Mucosa of stomach (tissue), 1 donor: Measurements from ENCODE around the gene ELF5.

Source experiments
- H3K27me3 ChIP-seq: one replicate; pipeline ENCODE4 v1.7.0; 2013; ENCODE audit warnings: mild to moderate bottlenecking, low read length; ENCODE audit not compliant: control insufficient read depth, insufficient read depth
- H3K36me3 ChIP-seq: one replicate; pipeline ENCODE4 v1.7.0; 2013; ENCODE audit warnings: low read length; ENCODE audit not compliant: control insufficient read depth, insufficient read depth
- H3K4me1 ChIP-seq: one replicate; pipeline ENCODE4 v1.7.0; 2013; ENCODE audit warnings: mild to moderate bottlenecking, low read length; ENCODE audit not compliant: control insufficient read depth, insufficient read depth
- H3K4me3 ChIP-seq: one replicate; pipeline ENCODE4 v1.7.0; 2013; ENCODE audit warnings: low read length
- H3K9ac ChIP-seq: one replicate; pipeline ENCODE4 v1.7.0; 2013; ENCODE audit warnings: mild to moderate bottlenecking, low read length, moderate library complexity
- H3K9me3 ChIP-seq: one replicate; pipeline ENCODE4 v1.7.0; 2013; ENCODE audit warnings: mild to moderate bottlenecking, low read length, moderate library complexity; ENCODE audit not compliant: control insufficient read depth
- donor health status: Pancreatic carcinoma.

ELF5 gene

GRCh38 chr11:34519595-34520235 lies 6.1 kb upstream of the ELF5 start:
- H3K4me1 ChIP-seq = no peaks in the 10 kb centered on the region
- H3K9ac ChIP-seq = no peak overlapping the region
- H3K9me3 ChIP-seq = no peaks in the 10 kb centered on the region
- H3K4me3 ChIP-seq = no peak overlapping the region
- no peaks in the 10 kb centered on the region for H3K36me3 ChIP-seq
- H3K27me3 ChIP-seq = no peaks in the 10 kb centered on the region

DNA sequence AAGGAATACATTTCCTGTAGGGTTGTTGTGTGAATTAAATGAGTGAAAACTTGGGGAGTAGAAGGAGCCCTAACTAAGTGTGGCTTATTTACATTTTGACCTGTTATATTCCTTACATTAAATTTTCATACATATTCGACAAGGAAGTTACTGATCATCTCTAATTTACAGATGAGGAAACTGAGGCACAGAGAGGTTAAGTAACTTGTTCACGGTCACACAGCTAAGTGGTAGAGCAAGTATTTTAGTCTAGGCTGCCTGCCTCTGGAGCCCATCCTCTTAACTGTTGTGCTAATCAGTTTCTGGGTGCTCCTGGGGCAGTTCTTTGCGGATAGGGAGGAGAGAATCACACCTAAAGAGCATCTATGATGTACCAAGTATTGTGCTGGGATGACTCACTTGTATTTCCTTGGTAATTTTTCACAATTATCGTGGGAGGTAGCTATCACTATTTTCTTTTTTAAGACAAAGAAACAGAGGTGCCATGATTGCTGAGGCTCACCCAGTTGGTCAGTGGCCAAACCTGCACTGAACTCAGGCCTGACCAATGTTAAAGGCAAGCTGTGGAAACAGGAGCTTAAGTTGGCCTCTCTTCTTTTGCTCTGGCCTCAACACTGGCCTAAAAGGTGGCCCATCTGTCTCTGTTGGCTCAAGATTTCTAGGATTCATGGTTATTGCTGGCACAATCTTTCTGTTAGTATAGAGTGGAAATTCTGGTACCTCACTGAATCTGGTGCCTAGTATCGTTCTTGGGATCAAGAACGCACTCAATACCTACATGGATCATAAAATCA lies 2.9 kb upstream of the ELF5 start:
- H3K4me1 ChIP-seq = peaks cover 11% of the 10 kb centered on the region
- no peaks in the 10 kb centered on the region for H3K9me3 ChIP-seq
- H3K27me3 ChIP-seq = no peaks in the 10 kb centered on the region
- no peaks in the 10 kb centered on the region for H3K36me3 ChIP-seq
- no peak overlapping the region for H3K9ac ChIP-seq
- no peak overlapping the region for H3K4me3 ChIP-seq

GRCh38 chr11:34514597-34514996 lies 1.0 kb upstream of the ELF5 start:
- no peak overlapping the region for H3K9ac ChIP-seq
- no peaks in the 10 kb centered on the region for H3K9me3 ChIP-seq

DNA sequence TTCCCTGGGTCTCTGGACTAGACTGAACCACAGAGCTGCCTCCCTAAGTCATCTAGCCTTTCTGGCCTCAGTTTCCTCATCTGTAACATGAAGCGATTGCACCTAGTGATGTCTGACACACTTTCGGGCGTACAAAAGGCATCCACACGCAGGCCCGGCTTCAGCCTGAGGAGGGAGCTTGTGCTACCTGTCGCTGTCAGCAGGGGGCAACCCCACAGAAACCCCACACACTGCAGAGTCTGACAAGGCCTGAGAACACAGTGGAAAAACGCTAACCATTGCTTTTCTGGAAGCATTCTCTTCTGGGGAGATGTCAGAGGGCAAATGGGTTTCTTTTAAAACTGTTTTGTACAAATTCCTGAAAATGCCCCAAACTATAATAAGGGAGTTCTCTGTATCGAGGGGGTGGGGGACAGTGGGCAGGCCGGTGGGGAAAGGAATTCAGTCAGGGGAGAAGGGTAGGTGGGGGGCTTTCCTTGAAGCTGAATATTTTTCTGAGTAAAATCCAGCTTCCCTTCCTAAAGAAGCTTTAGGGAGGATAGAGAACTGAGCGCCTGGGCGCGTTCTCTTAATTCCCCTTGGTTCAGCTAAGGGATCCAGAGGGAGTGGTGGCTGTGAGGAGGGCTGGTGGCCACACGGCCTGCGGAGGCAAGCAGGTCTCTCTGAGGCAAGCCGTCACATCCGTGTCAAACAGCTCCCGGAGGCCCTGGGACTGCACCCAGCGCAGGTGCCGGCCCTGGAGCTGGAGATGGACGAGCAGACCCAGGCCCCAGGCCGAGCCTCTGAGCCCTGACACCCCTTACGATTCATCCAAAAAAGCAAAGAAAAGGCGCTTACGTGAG lies 533 bp downstream of the ELF5 start:
- H3K27me3 ChIP-seq = no peaks in the 10 kb centered on the region
- no peaks in the 10 kb centered on the region for H3K36me3 ChIP-seq
- H3K9me3 ChIP-seq = no peaks in the 10 kb centered on the region
- no peak overlapping the region for H3K4me3 ChIP-seq
- peak overlapping the region; percentile 13 for H3K9ac ChIP-seq
- peaks cover 11% of the 10 kb centered on the region for H3K4me1 ChIP-seq

More at GRCh38 chr11:34514597-34514996, 1.0 kb upstream of the ELF5 start:
- no peaks in the 10 kb centered on the region for H3K27me3 ChIP-seq
- no peak overlapping the region for H3K4me3 ChIP-seq
- H3K4me1 ChIP-seq = peaks cover 11% of the 10 kb centered on the region
- H3K36me3 ChIP-seq = no peaks in the 10 kb centered on the region

- H3K36me3 ChIP-seq = no peaks in the 10 kb centered on the region
- H3K9ac ChIP-seq = no peak overlapping the region
These were observed 2.9 kb downstream of the ELF5 start for GRCh38 chr11:34510673-34511072.

DNA sequence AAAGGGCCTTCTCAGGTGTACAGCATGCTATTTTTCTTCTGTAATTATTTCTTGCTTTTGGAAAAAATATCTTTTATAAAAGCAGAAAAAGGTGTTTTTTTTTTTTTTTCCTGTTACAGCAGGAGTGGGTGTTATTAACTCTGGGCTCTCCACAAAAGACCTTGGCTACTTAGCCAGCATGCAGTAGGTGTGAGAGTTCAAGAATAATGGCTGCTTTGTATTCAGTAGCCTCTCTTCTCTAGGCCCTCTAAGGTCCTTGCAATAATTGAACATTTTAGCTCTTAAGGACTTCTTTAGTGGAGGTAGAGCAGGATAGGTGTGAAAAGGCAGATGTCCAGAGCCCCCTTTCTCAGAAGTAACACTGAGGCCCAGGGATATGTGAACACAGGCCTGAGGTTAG lies 3.4 kb downstream of the ELF5 start:
- Histone ChIP-seq H3K27me3 (no peaks in the 10 kb centered on the region), H3K4me3 (no peak overlapping the region), H3K36me3 (no peaks in the 10 kb centered on the region), H3K9me3 (no peaks in the 10 kb centered on the region), H3K9ac (no peak overlapping the region), H3K4me1 (peaks cover 11% of the 10 kb centered on the region)

More at GRCh38 chr11:34510673-34511072, 2.9 kb downstream of the ELF5 start:
- Histone ChIP-seq H3K4me1 (peaks cover 11% of the 10 kb centered on the region), H3K27me3 (no peaks in the 10 kb centered on the region), H3K4me3 (no peak overlapping the region), H3K9me3 (no peaks in the 10 kb centered on the region)

DNA sequence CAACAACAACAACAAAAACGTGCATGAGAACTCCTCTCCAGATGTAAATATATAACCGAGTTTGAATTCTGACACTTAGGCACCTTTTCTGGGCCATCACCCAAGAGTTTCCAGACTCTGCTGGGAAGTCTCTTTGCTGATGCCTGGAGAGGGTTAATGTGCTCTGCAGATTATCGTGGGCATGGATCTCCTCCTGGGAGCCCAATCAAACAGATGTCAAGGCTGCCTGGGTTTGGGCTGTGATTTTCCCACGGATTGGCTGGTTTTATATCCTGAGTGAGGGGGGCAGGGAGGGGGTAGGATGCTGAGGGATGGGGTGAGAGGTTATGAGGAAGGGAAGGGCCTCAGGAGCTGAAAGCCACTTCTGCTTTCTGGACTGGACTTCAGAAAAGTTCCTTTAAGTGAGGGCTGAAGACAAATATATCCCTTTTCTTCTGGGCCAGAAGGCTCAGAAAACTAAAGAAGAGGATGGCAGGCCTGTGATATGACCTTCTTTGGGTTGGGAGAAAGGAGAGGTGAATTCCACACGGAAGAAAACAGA lies 4.2 kb downstream of the ELF5 start:
- no peak overlapping the region for H3K4me3 ChIP-seq
- no peaks in the 10 kb centered on the region for H3K9me3 ChIP-seq
- no peaks in the 10 kb centered on the region for H3K27me3 ChIP-seq
- H3K4me1 ChIP-seq = peaks cover 11% of the 10 kb centered on the region
- H3K36me3 ChIP-seq = no peaks in the 10 kb centered on the region
- no peak overlapping the region for H3K9ac ChIP-seq

DNA sequence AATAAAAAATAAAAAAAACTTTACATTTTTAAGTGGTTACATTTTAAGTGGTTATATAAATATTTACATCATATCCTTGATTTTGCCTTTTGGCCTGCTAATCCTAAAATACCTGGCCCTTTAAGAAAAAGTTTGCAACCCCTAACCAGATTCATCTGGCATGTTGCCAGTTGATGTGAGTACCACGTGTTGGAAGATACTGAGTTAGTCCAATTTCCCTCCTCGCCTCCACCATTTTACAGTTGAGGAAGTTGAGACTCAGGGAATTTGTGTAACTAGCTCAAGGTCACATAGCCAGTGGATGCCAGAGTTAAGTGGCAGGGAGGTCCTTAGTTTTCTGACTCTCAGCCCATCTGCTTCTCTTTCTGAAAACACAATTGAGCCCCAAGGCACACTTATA lies 5.1 kb downstream of the ELF5 start:
- Histone ChIP-seq H3K9me3 (no peaks in the 10 kb centered on the region), H3K36me3 (no peaks in the 10 kb centered on the region), H3K27me3 (no peaks in the 10 kb centered on the region), H3K4me3 (no peak overlapping the region), H3K9ac (no peak overlapping the region), H3K4me1 (peaks cover 7% of the 10 kb centered on the region)

DNA sequence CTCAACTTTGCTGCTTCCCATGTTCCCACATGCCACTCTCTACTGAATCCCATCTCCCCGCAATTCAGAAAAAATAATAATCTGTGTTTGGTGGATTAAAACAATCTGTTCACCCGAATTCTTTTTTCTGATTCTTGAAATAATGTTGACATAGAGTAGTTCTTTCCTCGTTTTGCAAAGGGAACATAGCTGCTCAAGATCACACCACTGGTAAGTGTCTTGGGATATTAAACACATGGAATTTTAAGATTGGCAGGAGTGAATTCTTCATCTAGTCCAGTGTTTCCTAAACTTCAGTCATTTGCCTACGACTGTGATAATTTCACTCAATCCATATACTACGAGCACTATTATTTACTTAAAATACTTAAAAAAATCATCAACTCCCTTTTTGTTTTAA lies 6.0 kb downstream of the ELF5 start:
- no peak overlapping the region for H3K4me3 ChIP-seq
- H3K27me3 ChIP-seq = no peaks in the 10 kb centered on the region
- no peaks in the 10 kb centered on the region for H3K4me1 ChIP-seq
- H3K36me3 ChIP-seq = no peaks in the 10 kb centered on the region
- H3K9me3 ChIP-seq = no peaks in the 10 kb centered on the region
- no peak overlapping the region for H3K9ac ChIP-seq

DNA sequence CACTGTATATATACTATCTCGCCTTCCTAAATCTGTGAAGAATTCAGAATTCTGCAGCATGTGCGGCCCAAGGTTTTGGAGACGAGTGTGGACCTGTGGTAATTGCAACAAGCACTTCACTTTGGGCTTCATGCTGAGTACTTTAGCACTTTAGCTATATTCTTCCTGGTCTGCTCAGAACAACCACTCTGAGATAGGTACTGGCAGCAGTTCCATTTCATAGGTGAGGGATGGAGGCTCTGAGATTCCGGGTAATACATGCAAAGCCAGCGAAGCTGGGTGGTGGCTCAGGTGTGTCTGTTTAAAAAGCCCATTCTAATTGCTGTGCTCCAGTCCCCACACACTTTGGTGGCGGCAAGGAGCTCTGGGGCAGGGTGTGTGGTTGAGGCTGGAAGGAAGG lies 6.4 kb downstream of the ELF5 start:
- H3K36me3 ChIP-seq = no peaks in the 10 kb centered on the region
- H3K9ac ChIP-seq = no peak overlapping the region
- no peaks in the 10 kb centered on the region for H3K9me3 ChIP-seq
- no peaks in the 10 kb centered on the region for H3K27me3 ChIP-seq
- peaks cover 4% of the 10 kb centered on the region for H3K4me1 ChIP-seq
- H3K4me3 ChIP-seq = no peak overlapping the region

GRCh38 chr11:34505874-34506273 lies 7.7 kb downstream of the ELF5 start:
- no peaks in the 10 kb centered on the region for H3K9me3 ChIP-seq
- no peak overlapping the region for H3K4me3 ChIP-seq
- no peaks in the 10 kb centered on the region for H3K27me3 ChIP-seq
- H3K36me3 ChIP-seq = no peaks in the 10 kb centered on the region
- no peak overlapping the region for H3K9ac ChIP-seq
- H3K4me1 ChIP-seq = peaks cover 11% of the 10 kb centered on the region

DNA sequence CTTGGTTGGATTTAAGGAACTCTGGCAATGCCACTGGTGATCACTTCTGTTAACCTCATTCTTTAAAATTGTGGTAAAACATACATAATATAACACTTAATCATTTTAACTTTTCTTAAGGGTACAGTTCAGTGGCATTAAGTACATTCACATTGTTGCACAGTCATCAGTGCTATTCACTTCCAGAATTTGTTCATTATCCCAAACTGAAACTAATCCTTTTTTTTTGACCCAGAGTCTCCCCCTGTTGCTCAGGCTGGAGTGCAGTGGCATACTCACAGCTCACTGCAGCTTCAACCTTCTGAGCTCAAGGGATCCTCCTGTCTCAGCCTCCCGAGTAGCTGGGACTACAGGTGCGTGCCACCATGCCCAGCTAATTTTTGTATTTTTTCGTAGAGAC lies 10.6 kb downstream of the ELF5 start:
- no peak overlapping the region for H3K9ac ChIP-seq
- no peaks in the 10 kb centered on the region for H3K27me3 ChIP-seq
- no peaks in the 10 kb centered on the region for H3K36me3 ChIP-seq
- peaks cover 11% of the 10 kb centered on the region for H3K4me1 ChIP-seq
- H3K9me3 ChIP-seq = no peaks in the 10 kb centered on the region
- no peak overlapping the region for H3K4me3 ChIP-seq
